HFFc6 (cell line): ENCODE results near the gene PRSS50. TPM values are rescaled to one million over a fixed set of nuclear protein-coding genes. Genes with fewer than 3 reads are reported as not detected.

ENCODE experiments used
- DNase-seq: peaks from one replicate; pipeline ENCODE4 v3.0.0-alpha.2; 2018
- H3K27ac Mint-ChIP-seq: 2 replicates; pipeline ENCODE4 v1.8.0; 2020; ENCODE audit warnings: mild to moderate bottlenecking, mixed read lengths
- H3K27me3 Mint-ChIP-seq: 2 replicates; pipeline ENCODE4 v1.8.0; 2021; ENCODE audit warnings: mild to moderate bottlenecking, moderate library complexity, mixed read lengths; ENCODE audit not compliant: insufficient read depth
- H3K36me3 Mint-ChIP-seq: 2 replicates; pipeline ENCODE4 v1.8.0; 2021; ENCODE audit warnings: low read depth, mixed read lengths
- H3K4me1 Mint-ChIP-seq: 2 replicates; pipeline ENCODE4 v1.8.0; 2020; ENCODE audit warnings: low read depth, mixed read lengths
- H3K4me3 Mint-ChIP-seq: 2 replicates; pipeline ENCODE4 v1.8.0; 2020; ENCODE audit warnings: mild to moderate bottlenecking, moderate library complexity, mixed read lengths
- H3K9me3 Mint-ChIP-seq: 2 replicates; pipeline ENCODE4 v1.8.0; 2020; ENCODE audit warnings: mild to moderate bottlenecking, mixed read lengths
- CTCF ChIP-seq: fragments of 200-600 bp; sonication (generic); IDR thresholded peaks from 2 replicates; pipeline ENCODE4 v1.5.0; 2021; ENCODE audit warnings: antibody characterized with exemption, mild to moderate bottlenecking
- total RNA-seq, 6 experiments: library from RNA; stranded (reverse); fragmentation: NEBNext Ultra II Directional; extraction: Animal tissue kit (Norgen Biotek cat#: 25700); gene quantifications; 2 replicates in 1 of 6; 3 replicates in 5 of 6; pipeline ENCODE4 v1.2.3, GENCODE V29; 2021

Gene PRSS50
- total RNA-seq, 6 experiments from 2014 or later = not detected

GRCh38 chr3:46681856-46682540 lies 35.7 kb downstream of the PRSS50 start:
- no peak for TF ChIP-seq CTCF
- DNase-seq = no peak
- Mint-ChIP-seq H3K9me3 (no peaks in the 10 kb centered on the region), H3K27me3 (peaks cover 21% of the 10 kb centered on the region), H3K27ac (no peak overlapping the region), H3K4me1 (no peaks in the 10 kb centered on the region), H3K36me3 (no peaks in the 10 kb centered on the region), H3K4me3 (no peak overlapping the region)

- no peaks in the 10 kb centered on the region for H3K36me3 Mint-ChIP-seq
- H3K27ac Mint-ChIP-seq = no peak overlapping the region
- H3K4me3 Mint-ChIP-seq = no peak overlapping the region
- no peaks in the 10 kb centered on the region for H3K4me1 Mint-ChIP-seq
- TF ChIP-seq CTCF = no peak
- DNase-seq = no peak
- peaks cover 21% of the 10 kb centered on the region for H3K27me3 Mint-ChIP-seq
- no peaks in the 10 kb centered on the region for H3K9me3 Mint-ChIP-seq
Observed at GRCh38 chr3:46681387-46681786, 36.3 kb downstream of the PRSS50 start.

GRCh38 chr3:46680298-46680826 lies 37.3 kb downstream of the PRSS50 start:
- Mint-ChIP-seq H3K27me3 (peaks cover 23% of the 10 kb centered on the region), H3K27ac (no peak overlapping the region), H3K4me3 (no peak overlapping the region), H3K9me3 (no peaks in the 10 kb centered on the region), H3K4me1 (no peaks in the 10 kb centered on the region), H3K36me3 (no peaks in the 10 kb centered on the region)
- TF ChIP-seq CTCF = no peak
- DNase-seq = no peak

GRCh38 chr3:46679681-46680080 lies 38.0 kb downstream of the PRSS50 start:
- Mint-ChIP-seq H3K9me3 (no peaks in the 10 kb centered on the region), H3K4me3 (no peak overlapping the region), H3K27me3 (peaks cover 24% of the 10 kb centered on the region), H3K27ac (no peak overlapping the region), H3K36me3 (no peaks in the 10 kb centered on the region), H3K4me1 (no peaks in the 10 kb centered on the region)
- DNase-seq = no peak
- TF ChIP-seq CTCF = no peak

GRCh38 chr3:46678280-46678679 lies 39.4 kb downstream of the PRSS50 start:
- TF ChIP-seq CTCF = no peak
- DNase-seq = no peak
- no peaks in the 10 kb centered on the region for H3K36me3 Mint-ChIP-seq
- no peaks in the 10 kb centered on the region for H3K9me3 Mint-ChIP-seq
- no peaks in the 10 kb centered on the region for H3K4me1 Mint-ChIP-seq
- H3K27me3 Mint-ChIP-seq = peaks cover 24% of the 10 kb centered on the region
- no peak overlapping the region for H3K4me3 Mint-ChIP-seq
- no peak overlapping the region for H3K27ac Mint-ChIP-seq
